Measurements from ENCODE around the gene ZBTB44.
"Not testable (repeated sequence)": the region's sequence is repeated elsewhere in the genome, so short reads cannot be mapped to it uniquely, and the experiment has no call there.

Gene ZBTB44

GRCh38 chr11:130301002-130301401, 13.7 kb downstream of the ZBTB44 start:
- no peak for DNase-seq (ENCODE audit: low spot score)
- no peak overlapping the region for H3K27ac ChIP-seq
- TF ChIP-seq CTCF (conservative IDR thresholded peaks at IDR 0.05; ENCODE audit: low read depth): no peak
- CTCF ChIA-PET: interaction anchor here (0.6 kb wide), 1 partner anchor 394 kb away, joined by 5 read pairs; no protein-coding TSS in a partner anchor
- POLR2A ChIA-PET (ENCODE audit: low non-redundant PET): no interaction called here

- H3K27ac ChIP-seq: no peak overlapping the region
- DNase-seq (ENCODE audit: low spot score): no peak
- POLR2A ChIA-PET (ENCODE audit: low non-redundant PET): interaction anchor here (0.7 kb wide), 1 partner anchor 15 kb away, joined by 4 read pairs; no protein-coding TSS in a partner anchor
- TF ChIP-seq CTCF (conservative IDR thresholded peaks at IDR 0.05; ENCODE audit: low read depth): no peak
- CTCF ChIA-PET: no interaction called here
Measured at GRCh38 chr11:130300567-130300966, 14.2 kb downstream of the ZBTB44 start.

GRCh38 chr11:130299978-130300377, 14.7 kb downstream of the ZBTB44 start:
- DNase-seq (ENCODE audit: low spot score): no peak
- TF ChIP-seq CTCF (conservative IDR thresholded peaks at IDR 0.05; ENCODE audit: low read depth): no peak
- ChIA-PET CTCF (no interaction called here), POLR2A (ENCODE audit: low non-redundant PET) (interaction anchor here (0.7 kb wide), 1 partner anchor 14 kb away, joined by 4 read pairs; no protein-coding TSS in a partner anchor)
- H3K27ac ChIP-seq: no peak overlapping the region

- DNase-seq (ENCODE audit: low spot score): no peak
- ChIA-PET CTCF (no interaction called here), POLR2A (ENCODE audit: low non-redundant PET) (no interaction called here)
Measured at GRCh38 chr11:130295657-130296056, 19.1 kb downstream of the ZBTB44 start.

GRCh38 chr11:130282111-130282510, 32.6 kb downstream of the ZBTB44 start:
- POLR2A ChIA-PET (ENCODE audit: low non-redundant PET): interaction anchor here (0.7 kb wide), 1 partner anchor 14 kb away, joined by 4 read pairs; no protein-coding TSS in a partner anchor
- TF ChIP-seq CTCF (conservative IDR thresholded peaks at IDR 0.05; ENCODE audit: low read depth): no peak
- no peak overlapping the region for H3K27ac ChIP-seq
- CTCF ChIA-PET: interaction anchor here (0.6 kb wide), 1 partner anchor 179 kb away, joined by 4 read pairs; no protein-coding TSS in a partner anchor
- no peak for DNase-seq (ENCODE audit: low spot score)

More at GRCh38 chr11:130295657-130296056, 19.1 kb downstream of the ZBTB44 start:
- no peak overlapping the region for H3K27ac ChIP-seq
- TF ChIP-seq CTCF (conservative IDR thresholded peaks at IDR 0.05; ENCODE audit: low read depth): no peak

GRCh38 chr11:130281341-130281740, 33.4 kb downstream of the ZBTB44 start:
- DNase-seq (ENCODE audit: low spot score); POLR2A ChIA-PET (ENCODE audit: low non-redundant PET); H3K27ac ChIP-seq; CTCF ChIA-PET: not testable (repeated sequence)

GRCh38 chr11:130279989-130280388, 34.7 kb downstream of the ZBTB44 start:
- ChIA-PET CTCF (no interaction called here), POLR2A (ENCODE audit: low non-redundant PET) (no interaction called here)
- no peak for TF ChIP-seq CTCF (conservative IDR thresholded peaks at IDR 0.05; ENCODE audit: low read depth)
- no peak for DNase-seq (ENCODE audit: low spot score)
- H3K27ac ChIP-seq: no peak overlapping the region
